Measurements from ENCODE around the gene PIWIL4.
A peak's percentile ranks its signal among the peaks of the same experiment; 100 is the strongest.
"Not testable (repeated sequence)": the region's sequence is repeated elsewhere in the genome, so short reads cannot be mapped to it uniquely, and the experiment has no call there.

PIWIL4 gene

GRCh38 chr11:94629741-94630140 lies 62.6 kb downstream of the PIWIL4 start:
- DNase-seq = no peak
- intact Hi-C loops (cut with DNase I) = loop anchor here (10.0 kb wide), 1 partner anchor 335 kb away; no protein-coding TSS in a partner anchor

- no peak for DNase-seq
Measured at GRCh38 chr11:94630221-94630620, 63.1 kb downstream of the PIWIL4 start.

GRCh38 chr11:94632356-94632755 lies 65.2 kb downstream of the PIWIL4 start:
- intact Hi-C loops (cut with DNase I) = no loop called here

More at GRCh38 chr11:94630221-94630620, 63.1 kb downstream of the PIWIL4 start:
- intact Hi-C loops (cut with DNase I) = no loop called here

GRCh38 chr11:94635072-94635471 lies 67.9 kb downstream of the PIWIL4 start:
- DNase-seq = no peak
- intact Hi-C loops (cut with DNase I) = no loop called here

More at GRCh38 chr11:94632356-94632755, 65.2 kb downstream of the PIWIL4 start:
- no peak for DNase-seq

GRCh38 chr11:94636388-94636949 lies 69.3 kb downstream of the PIWIL4 start:
- no peak for DNase-seq
- intact Hi-C loops (cut with DNase I) = loop anchor here (2.0 kb wide), 1 partner anchor 26 kb away; no protein-coding TSS in a partner anchor

- intact Hi-C loops (cut with DNase I) = no loop called here
- no peak for DNase-seq
Measured at GRCh38 chr11:94638301-94638901, 71.2 kb downstream of the PIWIL4 start.

GRCh38 chr11:94638902-94639373 lies 71.8 kb downstream of the PIWIL4 start:
- peak in 2 of 10 donors; percentile 9 to 10 for DNase-seq
- intact Hi-C loops (cut with DNase I) = no loop called here

- no peak for DNase-seq
- intact Hi-C loops (cut with DNase I) = no loop called here
Measured at GRCh38 chr11:94639901-94640721, 72.9 kb downstream of the PIWIL4 start.

- intact Hi-C loops (cut with DNase I) = no loop called here
Measured at GRCh38 chr11:94641167-94641761, 74.1 kb downstream of the PIWIL4 start.

GRCh38 chr11:94643186-94643585 lies 76.0 kb downstream of the PIWIL4 start:
- intact Hi-C loops (cut with DNase I); DNase-seq: not testable (repeated sequence)

More at GRCh38 chr11:94641167-94641761, 74.1 kb downstream of the PIWIL4 start:
- DNase-seq = peak in 1 of 10 donors; percentile 10

GRCh38 chr11:94647926-94648325 lies 80.8 kb downstream of the PIWIL4 start:
- DNase-seq = no peak
- intact Hi-C loops (cut with DNase I) = no loop called here

- DNase-seq = no peak
- intact Hi-C loops (cut with DNase I) = no loop called here
Measured at GRCh38 chr11:94648789-94649188, 81.6 kb downstream of the PIWIL4 start.

- intact Hi-C loops (cut with DNase I) = no loop called here
Measured at GRCh38 chr11:94649254-94649653, 82.1 kb downstream of the PIWIL4 start.

GRCh38 chr11:94649964-94650623 lies 82.9 kb downstream of the PIWIL4 start:
- intact Hi-C loops (cut with DNase I) = no loop called here
- DNase-seq = no peak

More at GRCh38 chr11:94649254-94649653, 82.1 kb downstream of the PIWIL4 start:
- no peak for DNase-seq

GRCh38 chr11:94650756-94651155 lies 83.6 kb downstream of the PIWIL4 start:
- intact Hi-C loops (cut with DNase I) = no loop called here
- DNase-seq = no peak

GRCh38 chr11:94652735-94653284 lies 85.6 kb downstream of the PIWIL4 start:
- DNase-seq = no peak
- intact Hi-C loops (cut with DNase I) = no loop called here

GRCh38 chr11:94653561-94653960 lies 86.4 kb downstream of the PIWIL4 start:
- no peak for DNase-seq
- intact Hi-C loops (cut with DNase I) = no loop called here

GRCh38 chr11:94654201-94654600 lies 87.0 kb downstream of the PIWIL4 start:
- DNase-seq = no peak
- intact Hi-C loops (cut with DNase I) = no loop called here

GRCh38 chr11:94655291-94655690 lies 88.1 kb downstream of the PIWIL4 start:
- intact Hi-C loops (cut with DNase I) = no loop called here
- no peak for DNase-seq

GRCh38 chr11:94655956-94656355 lies 88.8 kb downstream of the PIWIL4 start:
- no peak for DNase-seq
- intact Hi-C loops (cut with DNase I) = no loop called here
